ENCODE data around the gene FERMT2. TPM values are rescaled to one million over a fixed set of nuclear protein-coding genes. Genes with fewer than 3 reads are reported as not detected.

The FERMT2 gene
- polyA plus RNA-seq, 2 of the 4 experiments (the other 2 are of a cell fraction), result 42.9 to 102 TPM

DNA sequence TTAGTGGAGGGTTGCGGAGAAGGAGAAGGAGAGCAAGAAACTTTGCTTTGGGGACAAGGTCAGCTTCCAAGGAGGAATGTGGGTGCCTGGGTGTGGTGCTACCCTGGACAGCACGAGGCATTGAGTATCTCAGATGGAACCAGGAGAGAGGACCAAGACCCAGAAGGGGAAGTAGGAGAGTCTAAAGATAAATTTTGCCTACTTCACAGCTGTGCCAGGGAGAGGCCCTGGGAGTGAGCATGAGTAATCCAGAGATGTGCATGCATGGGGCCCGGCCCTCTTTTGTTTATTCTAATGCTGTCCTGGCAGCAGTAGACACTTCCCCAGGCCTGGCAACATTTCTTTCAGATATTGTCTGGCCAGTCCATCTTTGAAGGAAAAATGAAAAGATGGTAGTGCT, 110.0 kb downstream of the FERMT2 start:
- WGBS (ENCODE audit: missing lambda C conversion rate), result 34% methylated on average over 3 of the region's 3 CpGs
- TF ChIP-seq FOSB (CRISPR knock-in tag; IDR thresholded peaks at IDR 0.05), result no peak
- TF ChIP-seq, protein P1, sequence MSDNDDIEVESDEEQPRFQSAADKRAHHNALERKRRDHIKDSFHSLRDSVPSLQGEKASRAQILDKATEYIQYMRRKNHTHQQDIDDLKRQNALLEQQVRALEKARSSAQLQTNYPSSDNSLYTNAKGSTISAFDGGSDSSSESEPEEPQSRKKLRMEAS (IDR thresholded peaks at IDR 0.05), result peak; percentile 55
- peak; percentile 33 to 63 for DNase-seq (ENCODE audit: low read depth in 1 of 2, low spot score in 1 of 2)
- no peak for FAIRE-seq
- H3K9me3 ChIP-seq, result no peaks in the 10 kb centered on the region
- ChIA-PET POLR2A (no interaction called here), CTCF (interaction anchor here (0.9 to 2.4 kb wide), 6 partner anchors 8 to 113 kb away, joined by 3 to 11 read pairs (median 4); partner anchors contain the start of gene FERMT2)
- peaks cover 17% of the 10 kb centered on the region for H3K4me1 ChIP-seq
- peak overlapping the region; percentile 46 for H3K4me2 ChIP-seq
- H3K27ac ChIP-seq, result peak overlapping the region; percentile 44 to 62
- peak; percentile 92 to 94 for ATAC-seq
- no peak overlapping the region for H3K4me3 ChIP-seq

- CTCF ChIA-PET, result interaction anchor here (1.0 kb wide), 1 partner anchor 59 kb away, joined by 3 read pairs; no protein-coding TSS in a partner anchor
- peaks cover 37% of the 10 kb centered on the region for H3K4me1 ChIP-seq
- no peak overlapping the region for H3K4me3 ChIP-seq
- ATAC-seq (no peak), FAIRE-seq (no peak), DNase-seq (ENCODE audit: low read depth in 1 of 2, low spot score in 1 of 2) (no peak)
- POLR2A ChIA-PET, result no interaction called here
- 85% methylated on average over 7 of the region's 7 CpGs for WGBS (ENCODE audit: missing lambda C conversion rate)
- H3K27ac ChIP-seq, result peak overlapping the region in 1 of 2 experiments; percentile 25; a peak in 2 of 6 replicates
- TF ChIP-seq SREBF2 (IDR thresholded peaks at IDR 0.05), result no peak
- TF ChIP-seq, protein P2, sequence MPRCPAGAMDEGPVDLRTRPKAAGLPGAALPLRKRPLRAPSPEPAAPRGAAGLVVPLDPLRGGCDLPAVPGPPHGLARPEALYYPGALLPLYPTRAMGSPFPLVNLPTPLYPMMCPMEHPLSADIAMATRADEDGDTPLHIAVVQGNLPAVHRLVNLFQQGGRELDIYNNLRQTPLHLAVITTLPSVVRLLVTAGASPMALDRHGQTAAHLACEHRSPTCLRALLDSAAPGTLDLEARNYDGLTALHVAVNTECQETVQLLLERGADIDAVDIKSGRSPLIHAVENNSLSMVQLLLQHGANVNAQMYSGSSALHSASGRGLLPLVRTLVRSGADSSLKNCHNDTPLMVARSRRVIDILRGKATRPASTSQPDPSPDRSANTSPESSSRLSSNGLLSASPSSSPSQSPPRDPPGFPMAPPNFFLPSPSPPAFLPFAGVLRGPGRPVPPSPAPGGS (IDR thresholded peaks at IDR 0.05), result no peak
- no peak for TF ChIP-seq ZNF302 (CRISPR knock-in tag; IDR thresholded peaks at IDR 0.05)
- no peak for TF ChIP-seq POLR2A (IDR thresholded peaks at IDR 0.05; ENCODE audit: low read length)
- no peak for TF ChIP-seq HEYL (CRISPR knock-in tag; IDR thresholded peaks at IDR 0.05)
- TF ChIP-seq, protein P3, sequence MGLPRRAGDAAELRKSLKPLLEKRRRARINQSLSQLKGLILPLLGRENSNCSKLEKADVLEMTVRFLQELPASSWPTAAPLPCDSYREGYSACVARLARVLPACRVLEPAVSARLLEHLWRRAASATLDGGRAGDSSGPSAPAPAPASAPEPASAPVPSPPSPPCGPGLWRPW (IDR thresholded peaks at IDR 0.05), result no peak
- TF ChIP-seq, protein P1 (IDR thresholded peaks at IDR 0.05), result no peak
- no peak for TF ChIP-seq CBX8 (IDR thresholded peaks at IDR 0.05)
- TF ChIP-seq EP300 (IDR thresholded peaks at IDR 0.05), result no peak
- TF ChIP-seq, protein P4, sequence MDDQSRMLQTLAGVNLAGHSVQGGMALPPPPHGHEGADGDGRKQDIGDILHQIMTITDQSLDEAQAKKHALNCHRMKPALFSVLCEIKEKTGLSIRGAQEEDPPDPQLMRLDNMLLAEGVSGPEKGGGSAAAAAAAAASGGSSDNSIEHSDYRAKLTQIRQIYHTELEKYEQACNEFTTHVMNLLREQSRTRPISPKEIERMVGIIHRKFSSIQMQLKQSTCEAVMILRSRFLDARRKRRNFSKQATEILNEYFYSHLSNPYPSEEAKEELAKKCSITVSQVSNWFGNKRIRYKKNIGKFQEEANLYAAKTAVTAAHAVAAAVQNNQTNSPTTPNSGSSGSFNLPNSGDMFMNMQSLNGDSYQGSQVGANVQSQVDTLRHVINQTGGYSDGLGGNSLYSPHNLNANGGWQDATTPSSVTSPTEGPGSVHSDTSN (IDR thresholded peaks at IDR 0.05), result no peak
- no peak overlapping the region for H3K4me2 ChIP-seq
- no peaks in the 10 kb centered on the region for H3K9me3 ChIP-seq
These were observed 113.4 kb downstream of the FERMT2 start for GRCh38 chr14:52837451-52837850.

DNA sequence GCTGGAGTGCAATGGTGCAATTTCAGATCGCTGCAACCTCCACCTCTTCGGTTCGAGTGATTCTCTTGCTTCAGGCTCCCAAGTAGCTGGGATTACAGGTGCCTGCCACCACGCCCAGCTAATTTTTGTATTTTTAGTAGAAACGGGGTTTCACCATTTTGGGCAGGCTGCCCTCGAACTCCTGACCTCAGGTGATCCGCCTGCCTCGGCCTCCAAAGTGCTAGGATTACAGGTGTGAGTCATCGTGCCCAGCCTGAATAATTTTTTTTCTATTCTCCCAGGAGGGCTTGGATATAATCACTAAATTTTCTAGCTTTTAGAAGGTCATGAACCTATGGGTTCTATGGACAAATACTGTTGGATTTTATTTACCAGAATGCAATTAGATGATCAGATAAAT, 114.8 kb downstream of the FERMT2 start:
- H3K4me1 ChIP-seq, result peaks cover 32% of the 10 kb centered on the region
- H3K9me3 ChIP-seq, result no peaks in the 10 kb centered on the region
- H3K27ac ChIP-seq, result peak overlapping the region; percentile 74 to 87
- ChIA-PET POLR2A (no interaction called here), CTCF (interaction anchor here (2.5 kb wide), 1 partner anchor 12 kb away, joined by 10 read pairs; no protein-coding TSS in a partner anchor)
- ATAC-seq (no peak), DNase-seq (ENCODE audit: low read depth in 1 of 2, low spot score in 1 of 2) (no peak), FAIRE-seq (no peak)
- H3K4me3 ChIP-seq, result no peak overlapping the region
- 57% methylated on average over 9 of the region's 9 CpGs for WGBS (ENCODE audit: missing lambda C conversion rate)
- peak overlapping the region; percentile 64 for H3K4me2 ChIP-seq
- no peak for TF ChIP-seq NPAS2 (CRISPR knock-in tag; IDR thresholded peaks at IDR 0.05; ENCODE audit: borderline replicate concordance)
- TF ChIP-seq FOSL2 (IDR thresholded peaks at IDR 0.05), result no peak
- TF ChIP-seq FOSL2 (CRISPR knock-in tag; IDR thresholded peaks at IDR 0.05), result peak; percentile 50; the same call in 1 of the 2 replicates
- TF ChIP-seq TFCP2L1 (CRISPR knock-in tag; IDR thresholded peaks at IDR 0.05), result no peak
- TF ChIP-seq RCOR1 (IDR thresholded peaks at IDR 0.05; ENCODE audit: low read depth, low read length), result no peak
- TF ChIP-seq KDM5A (IDR thresholded peaks at IDR 0.05), result no peak
- TF ChIP-seq ZNF302 (CRISPR knock-in tag; IDR thresholded peaks at IDR 0.05), result no peak
- TF ChIP-seq FOSB (CRISPR knock-in tag; IDR thresholded peaks at IDR 0.05), result no peak
